SU-DHL-6 (cell line): Measurements from ENCODE around the gene EFTUD2.

Source experiments
- H2AFZ ChIP-seq: fragments of 200-600 bp; sonication (generic); 2 replicates; pipeline ENCODE4 v1.6.1; 2014; ENCODE audit warnings: low read depth, mild to moderate bottlenecking, moderate library complexity, mixed read lengths, antibody characterized with exemption, low read length; ENCODE audit not compliant: severe bottlenecking
- H3F3A ChIP-seq: fragments of 200-600 bp; shearing (Covaris generic); 2 replicates; pipeline ENCODE4 v1.6.0; 2016; ENCODE audit warnings: antibody characterized with exemption, mild to moderate bottlenecking; ENCODE audit not compliant: insufficient read depth
- H3K27ac ChIP-seq: fragments of 200-600 bp; sonication (generic); 2 replicates; pipeline ENCODE4 v1.5.1; 2016; ENCODE audit warnings: low read depth, mild to moderate bottlenecking, low read length, moderate library complexity, mixed read lengths
- H3K27me3 ChIP-seq: fragments of 200-600 bp; sonication (generic), shearing (Covaris generic); 2 replicates; pipeline ENCODE4 v1.6.0; 2014; ENCODE audit warnings: mild to moderate bottlenecking, low read length
- H3K36me3 ChIP-seq: fragments of 200-600 bp; sonication (generic); 2 replicates; pipeline ENCODE4 v1.6.1; 2014; ENCODE audit warnings: mild to moderate bottlenecking, low read length, mixed read lengths
- H3K4me2 ChIP-seq: fragments of 300-600, 200-600 bp; shearing (Covaris generic), sonication (generic); 2 replicates; pipeline ENCODE4 v1.6.0; 2014; ENCODE audit warnings: low read length, low read depth, mild to moderate bottlenecking; ENCODE audit not compliant: poor library complexity, severe bottlenecking
- H3K4me3 ChIP-seq: fragments of 200-600 bp; sonication (generic); 2 replicates; pipeline ENCODE4 v1.5.1; 2014; ENCODE audit warnings: antibody characterized with exemption, low read length, mild to moderate bottlenecking, mixed read lengths; ENCODE audit not compliant: insufficient read depth, poor library complexity, severe bottlenecking
- H3K79me2 ChIP-seq: fragments of 200-600 bp; sonication (generic); 2 replicates; pipeline ENCODE4 v1.6.1; 2014; ENCODE audit warnings: mild to moderate bottlenecking, low read length, moderate library complexity; ENCODE audit not compliant: insufficient read depth
- H3K9ac ChIP-seq: fragments of 200-600 bp; sonication (generic); 2 replicates; pipeline ENCODE4 v1.7.0; 2014; ENCODE audit warnings: mild to moderate bottlenecking, low read length
- H3K9me2 ChIP-seq: fragments of 200-600 bp; sonication (generic); replicated peaks from 2 replicates; pipeline ENCODE4 v1.6.1; 2014; ENCODE audit warnings: low read length; ENCODE audit not compliant: insufficient read depth
- H3K9me3 ChIP-seq: fragments of 200-600 bp; sonication (generic); 2 replicates; pipeline ENCODE4 v1.6.1; 2014; ENCODE audit warnings: low read length, mixed read lengths; ENCODE audit not compliant: insufficient read depth
- H4K20me1 ChIP-seq: fragments of 200-600 bp; sonication (generic); 2 replicates; pipeline ENCODE4 v1.6.1; 2014; ENCODE audit warnings: low read depth, mild to moderate bottlenecking, antibody characterized with exemption, low read length, moderate library complexity, mixed read lengths
- CTCF ChIP-seq: fragments of 200-600 bp; sonication (generic); IDR thresholded peaks from one replicate; pipeline ENCODE4 v1.5.1; 2017; ENCODE audit warnings: antibody characterized with exemption, mild to moderate bottlenecking, low read length, moderate library complexity; ENCODE audit not compliant: insufficient read depth, poor library complexity, severe bottlenecking
- EZH2phosphoT487 ChIP-seq: fragments of 200-600 bp; sonication (generic), shearing (Covaris generic); conservative IDR thresholded peaks from 2 replicates; pipeline ENCODE4 v1.6.1; 2018; ENCODE audit warnings: mild to moderate bottlenecking, antibody characterized with exemption, low read length, moderate library complexity, mixed read lengths

The EFTUD2 gene

GRCh38 chr17:44931376-44931775 lies 32.1 kb upstream of the EFTUD2 start:
- 0 out of 2 replicates have a peak, but pooled peaks cover 5% of the 10 kb centered on the region for H3F3A ChIP-seq
- peaks cover 6% of the 10 kb centered on the region; the same call in 1 of the 2 replicates for H3K79me2 ChIP-seq
- H2AFZ ChIP-seq = no peak overlapping the region
- H3K36me3 ChIP-seq = peaks cover 16% of the 10 kb centered on the region; the same call in 1 of the 2 replicates
- no peak overlapping the region for H3K27ac ChIP-seq
- H3K27me3 ChIP-seq = no peaks in the 10 kb centered on the region
- H4K20me1 ChIP-seq = no peaks in the 10 kb centered on the region; the same call in 1 of the 2 replicates
- H3K9ac ChIP-seq = no peak overlapping the region
- no peak overlapping the region for H3K4me3 ChIP-seq
- TF ChIP-seq EZH2phosphoT487 (no peak), CTCF (no peak)
- no peak overlapping the region for H3K4me2 ChIP-seq
- H3K9me3 ChIP-seq = no peaks in the 10 kb centered on the region
- no peaks in the 10 kb centered on the region for H3K9me2 ChIP-seq

DNA sequence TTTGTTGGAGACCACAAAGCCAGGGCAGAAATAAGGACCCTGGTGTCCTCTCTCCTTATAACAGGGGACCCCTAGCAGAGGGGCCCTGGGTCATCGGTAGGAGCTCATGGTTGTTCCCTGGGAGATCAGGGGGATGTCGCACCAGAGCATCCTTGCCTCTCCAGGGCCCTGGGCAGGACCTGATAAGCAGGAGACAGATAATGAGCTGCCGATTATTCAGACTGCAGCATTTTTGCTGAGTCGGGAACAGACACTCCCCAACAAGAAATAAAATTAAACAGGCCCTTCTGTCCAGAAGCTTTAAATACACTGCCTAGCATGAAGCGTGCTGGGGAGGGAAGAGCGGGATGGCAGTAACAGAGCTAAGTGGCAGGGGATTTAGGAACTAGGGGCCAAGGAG lies 31.4 kb upstream of the EFTUD2 start:
- no peaks in the 10 kb centered on the region for H3K9me3 ChIP-seq

GRCh38 chr17:44928950-44929720 lies 29.9 kb upstream of the EFTUD2 start:
- no peaks in the 10 kb centered on the region for H3K27me3 ChIP-seq
- peaks cover 16% of the 10 kb centered on the region; the same call in 1 of the 2 replicates for H3K36me3 ChIP-seq
- H3F3A ChIP-seq = peaks cover 13% of the 10 kb centered on the region
- H4K20me1 ChIP-seq = no peaks in the 10 kb centered on the region
- H3K79me2 ChIP-seq = no peaks in the 10 kb centered on the region
- TF ChIP-seq CTCF (no peak), EZH2phosphoT487 (no peak)
- no peak overlapping the region for H3K4me2 ChIP-seq
- H2AFZ ChIP-seq = no peak overlapping the region
- H3K4me3 ChIP-seq = no peak overlapping the region
- H3K27ac ChIP-seq = no peak overlapping the region
- no peak overlapping the region for H3K9ac ChIP-seq
- H3K9me2 ChIP-seq = no peaks in the 10 kb centered on the region
- H3K9me3 ChIP-seq = no peaks in the 10 kb centered on the region

More for the DNA sequence above, 31.4 kb upstream of the EFTUD2 start:
- no peaks in the 10 kb centered on the region for H3K27me3 ChIP-seq
- no peak overlapping the region for H3K4me2 ChIP-seq
- H2AFZ ChIP-seq = no peak overlapping the region
- TF ChIP-seq CTCF (no peak), EZH2phosphoT487 (no peak)
- H3K79me2 ChIP-seq = peaks cover 3% of the 10 kb centered on the region; the same call in 1 of the 2 replicates
- H3K9ac ChIP-seq = no peak overlapping the region
- no peak overlapping the region for H3K4me3 ChIP-seq
- H3K36me3 ChIP-seq = peaks cover 16% of the 10 kb centered on the region; the same call in 1 of the 2 replicates
- H3K9me2 ChIP-seq = no peaks in the 10 kb centered on the region
- H3K27ac ChIP-seq = no peak overlapping the region
- no peaks in the 10 kb centered on the region; the same call in 1 of the 2 replicates for H4K20me1 ChIP-seq
- H3F3A ChIP-seq = 0 out of 2 replicates have a peak, but pooled peaks cover 5% of the 10 kb centered on the region
